ENCODE data around the gene IFI27.
"Not testable (repeated sequence)": the region's sequence is repeated elsewhere in the genome, so short reads cannot be mapped to it uniquely, and the experiment has no call there.

Gene IFI27

GRCh38 chr14:94110552-94111181 lies at the start of gene IFI27:
Gene IFI27 (plus strand): TSS chr14:94110736.
- DNase-seq, result no peak

GRCh38 chr14:94062344-94062940 lies 48.1 kb upstream of the IFI27 start:
- no peak for DNase-seq

GRCh38 chr14:94066089-94066676 lies 44.4 kb upstream of the IFI27 start:
- no peak for DNase-seq

GRCh38 chr14:94072076-94072475 lies 38.5 kb upstream of the IFI27 start:
- DNase-seq, result not testable (repeated sequence)

GRCh38 chr14:94074534-94074933 lies 36.0 kb upstream of the IFI27 start:
- DNase-seq, result no peak

- DNase-seq, result no peak
These were observed 35.5 kb upstream of the IFI27 start for GRCh38 chr14:94075008-94075407.

- no peak for DNase-seq
These were observed 33.3 kb upstream of the IFI27 start for GRCh38 chr14:94077111-94077821.

- DNase-seq, result no peak
These were observed 32.7 kb upstream of the IFI27 start for GRCh38 chr14:94077823-94078222.

GRCh38 chr14:94079891-94080620 lies 30.5 kb upstream of the IFI27 start:
- no peak for DNase-seq

- DNase-seq, result peak; percentile 68
These were observed 29.7 kb upstream of the IFI27 start, which contains the start of the genes DDX24 and IFI27L1 for GRCh38 chr14:94080621-94081385. Gene DDX24 (minus strand): TSS chr14:94081202. CDS start chr14:94079742, 1,460 bp downstream. Gene IFI27L1 (plus strand): TSS chr14:94081310. CDS start chr14:94096938, 15,628 bp downstream.

GRCh38 chr14:94081386-94081820 lies 29.1 kb upstream of the IFI27 start:
- no peak for DNase-seq

- DNase-seq, result no peak
These were observed 22.6 kb upstream of the IFI27 start for GRCh38 chr14:94087891-94088290.

GRCh38 chr14:94088516-94088915 lies 22.0 kb upstream of the IFI27 start:
- no peak for DNase-seq

GRCh38 chr14:94089479-94089878 lies 21.1 kb upstream of the IFI27 start:
- no peak for DNase-seq

GRCh38 chr14:94093418-94093817 lies 17.1 kb upstream of the IFI27 start:
- no peak for DNase-seq

- DNase-seq, result no peak
These were observed 13.4 kb upstream of the IFI27 start for GRCh38 chr14:94097091-94097490.

- no peak for DNase-seq
These were observed 12.1 kb upstream of the IFI27 start for GRCh38 chr14:94098326-94098992.

GRCh38 chr14:94099006-94099405 lies 11.5 kb upstream of the IFI27 start:
- DNase-seq, result no peak

GRCh38 chr14:94100847-94101246 lies 9.7 kb upstream of the IFI27 start:
- DNase-seq, result peak; percentile 6

GRCh38 chr14:94101748-94102147 lies 8.8 kb upstream of the IFI27 start:
- no peak for DNase-seq

- DNase-seq, result no peak
These were observed 7.6 kb upstream of the IFI27 start for GRCh38 chr14:94102768-94103482.
